GM12874 (cell line): ENCODE results near the gene SHLD1.

Experiments
- TF ChIP-seq, protein P1 (sequence below): IDR thresholded peaks from 2 replicates; pipeline ENCODE4 v1.5.1; 2011; ENCODE audit warnings: low read depth, mild to moderate bottlenecking, control low read depth, low read length, moderate library complexity; ENCODE audit not compliant: insufficient read depth

The SHLD1 gene

GRCh38 chr20:5716953-5717352 lies 33.2 kb upstream of the SHLD1 start:
- TF ChIP-seq, protein P1, sequence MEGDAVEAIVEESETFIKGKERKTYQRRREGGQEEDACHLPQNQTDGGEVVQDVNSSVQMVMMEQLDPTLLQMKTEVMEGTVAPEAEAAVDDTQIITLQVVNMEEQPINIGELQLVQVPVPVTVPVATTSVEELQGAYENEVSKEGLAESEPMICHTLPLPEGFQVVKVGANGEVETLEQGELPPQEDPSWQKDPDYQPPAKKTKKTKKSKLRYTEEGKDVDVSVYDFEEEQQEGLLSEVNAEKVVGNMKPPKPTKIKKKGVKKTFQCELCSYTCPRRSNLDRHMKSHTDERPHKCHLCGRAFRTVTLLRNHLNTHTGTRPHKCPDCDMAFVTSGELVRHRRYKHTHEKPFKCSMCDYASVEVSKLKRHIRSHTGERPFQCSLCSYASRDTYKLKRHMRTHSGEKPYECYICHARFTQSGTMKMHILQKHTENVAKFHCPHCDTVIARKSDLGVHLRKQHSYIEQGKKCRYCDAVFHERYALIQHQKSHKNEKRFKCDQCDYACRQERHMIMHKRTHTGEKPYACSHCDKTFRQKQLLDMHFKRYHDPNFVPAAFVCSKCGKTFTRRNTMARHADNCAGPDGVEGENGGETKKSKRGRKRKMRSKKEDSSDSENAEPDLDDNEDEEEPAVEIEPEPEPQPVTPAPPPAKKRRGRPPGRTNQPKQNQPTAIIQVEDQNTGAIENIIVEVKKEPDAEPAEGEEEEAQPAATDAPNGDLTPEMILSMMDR = no peak

DNA sequence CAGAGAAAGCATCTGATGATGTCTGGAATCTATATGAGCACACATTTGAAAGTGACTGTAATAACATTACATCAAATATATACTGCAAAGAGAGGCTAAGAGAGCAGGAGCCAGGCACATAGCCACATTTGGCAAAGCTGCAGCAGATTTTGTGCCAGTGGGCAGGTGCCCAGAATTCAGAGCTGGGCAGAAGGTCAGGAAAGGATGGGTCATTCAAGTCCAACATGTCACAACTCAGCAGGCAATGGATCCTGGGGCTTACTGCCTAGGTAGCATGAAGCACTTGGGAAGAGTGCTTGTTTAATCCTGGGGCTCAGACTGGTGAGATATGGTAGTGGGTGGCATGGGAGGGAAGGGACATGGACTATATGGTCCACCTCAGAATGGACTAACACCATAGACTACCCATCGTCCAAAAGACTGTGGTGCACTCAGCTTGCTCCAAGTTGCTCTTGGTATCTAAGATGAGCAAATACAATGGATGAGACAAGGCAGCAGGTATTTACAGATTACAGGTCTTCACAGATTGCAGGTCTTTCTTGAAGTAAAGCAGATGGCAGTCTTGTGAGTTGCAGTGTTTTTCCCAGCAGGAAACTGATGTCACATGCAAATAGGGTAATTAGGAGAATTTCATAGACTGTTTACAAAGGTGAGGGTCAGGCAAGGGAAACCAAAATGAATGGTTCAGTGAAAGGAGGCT lies 31.2 kb upstream of the SHLD1 start:
- TF ChIP-seq, protein P1 = no peak

GRCh38 chr20:5719861-5720403 lies 30.3 kb upstream of the SHLD1 start:
- TF ChIP-seq, protein P1 = no peak

GRCh38 chr20:5720696-5721095 lies 29.5 kb upstream of the SHLD1 start:
- TF ChIP-seq, protein P1 = no peak

DNA sequence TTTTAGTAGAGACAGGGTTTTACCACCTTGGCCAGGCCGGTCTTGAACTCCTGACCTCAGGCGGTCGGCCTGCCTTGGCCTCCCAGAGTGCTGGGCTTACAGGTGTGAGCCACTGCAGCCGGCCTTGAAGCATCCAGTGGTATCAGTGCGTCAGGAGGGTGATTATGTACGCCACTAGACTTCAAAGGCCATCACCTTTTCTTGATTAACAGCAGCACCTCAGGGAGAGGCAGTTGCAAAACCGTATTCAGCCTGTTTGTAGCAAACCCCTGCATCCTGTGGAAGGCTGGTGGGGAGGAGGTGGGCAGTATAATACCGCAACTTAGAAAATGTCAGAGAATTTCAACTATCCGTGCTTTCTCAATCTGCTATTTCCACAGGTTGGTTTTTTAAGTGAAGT lies 27.3 kb upstream of the SHLD1 start:
- TF ChIP-seq, protein P1 = no peak

- TF ChIP-seq, protein P1 = no peak
Measured at GRCh38 chr20:5727018-5727515, 23.1 kb upstream of the SHLD1 start.

- TF ChIP-seq, protein P1 = no peak
Measured at GRCh38 chr20:5729348-5729747, 20.9 kb upstream of the SHLD1 start.
